ENCODE results near the gene PLD5.

GRCh38 chr1:242187816-242188215, 336.7 kb downstream of the PLD5 start:
- TF ChIP-seq EGR1 (IDR thresholded peaks at IDR 0.05) (no peak), REST (IDR thresholded peaks at IDR 0.05; ENCODE audit: low read depth) (no peak), CREB1 (IDR thresholded peaks at IDR 0.05; ENCODE audit: low read depth) (no peak), ZBTB7A (IDR thresholded peaks at IDR 0.05; ENCODE audit: low read depth) (no peak), EP300 (IDR thresholded peaks at IDR 0.05; ENCODE audit: borderline replicate concordance) (no peak), CEBPB (IDR thresholded peaks at IDR 0.05) (no peak), YY1 (IDR thresholded peaks at IDR 0.05; ENCODE audit: low read depth) (no peak), MAX (IDR thresholded peaks at IDR 0.05) (no peak), RAD21 (IDR thresholded peaks at IDR 0.05; ENCODE audit: low read depth) (no peak), FOXM1 (IDR thresholded peaks at IDR 0.05; ENCODE audit: borderline replicate concordance, low read depth) (no peak), NFIC (IDR thresholded peaks at IDR 0.05) (no peak), TAF1 (IDR thresholded peaks at IDR 0.05; ENCODE audit: low read depth) (no peak), TEAD4 (IDR thresholded peaks at IDR 0.05) (no peak), USF1 (IDR thresholded peaks at IDR 0.05) (no peak)
